ENCODE data around the gene PPP1R1B. TPM values are rescaled to one million over a fixed set of nuclear protein-coding genes. Genes with fewer than 3 reads are reported as not detected.
A peak's percentile ranks its signal among the peaks of the same experiment; 100 is the strongest.

The PPP1R1B gene
- total RNA-seq, 1 experiment from 2014 or later: not detected

DNA sequence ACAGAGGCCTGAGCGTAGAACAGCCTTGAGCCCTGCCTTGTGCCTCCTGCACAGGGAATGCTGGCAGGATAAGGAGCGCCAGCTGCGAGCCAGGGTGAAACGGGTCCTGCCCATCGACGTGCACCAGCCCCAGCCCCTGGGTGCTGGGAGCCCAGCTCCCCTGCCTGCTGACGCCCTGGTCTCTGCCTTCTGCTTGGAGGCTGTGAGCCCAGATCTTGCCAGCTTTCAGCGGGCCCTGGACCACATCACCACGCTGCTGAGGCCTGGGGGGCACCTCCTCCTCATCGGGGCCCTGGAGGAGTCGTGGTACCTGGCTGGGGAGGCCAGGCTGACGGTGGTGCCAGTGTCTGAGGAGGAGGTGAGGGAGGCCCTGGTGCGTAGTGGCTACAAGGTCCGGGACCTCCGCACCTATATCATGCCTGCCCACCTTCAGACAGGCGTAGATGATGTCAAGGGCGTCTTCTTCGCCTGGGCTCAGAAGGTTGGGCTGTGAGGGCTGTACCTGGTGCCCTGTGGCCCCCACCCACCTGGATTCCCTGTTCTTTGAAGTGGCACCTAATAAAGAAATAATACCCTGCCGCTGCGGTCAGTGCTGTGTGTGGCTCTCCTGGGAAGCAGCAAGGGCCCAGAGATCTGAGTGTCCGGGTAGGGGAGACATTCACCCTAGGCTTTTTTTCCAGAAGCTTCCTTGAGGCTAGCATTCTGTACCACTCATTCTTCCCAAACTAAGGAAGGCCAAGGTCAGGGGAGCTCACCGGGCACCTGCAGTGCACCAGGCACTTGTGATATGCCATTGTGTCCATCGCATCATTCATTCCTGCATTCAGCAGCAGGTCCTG is 43.4 kb downstream of the PPP1R1B start:
- POLR2A ChIA-PET (ENCODE audit: unreplicated experiment): no interaction called here
- H3K9me2 ChIP-seq (ENCODE audit: insufficient read depth): no peaks in the 10 kb centered on the region

DNA sequence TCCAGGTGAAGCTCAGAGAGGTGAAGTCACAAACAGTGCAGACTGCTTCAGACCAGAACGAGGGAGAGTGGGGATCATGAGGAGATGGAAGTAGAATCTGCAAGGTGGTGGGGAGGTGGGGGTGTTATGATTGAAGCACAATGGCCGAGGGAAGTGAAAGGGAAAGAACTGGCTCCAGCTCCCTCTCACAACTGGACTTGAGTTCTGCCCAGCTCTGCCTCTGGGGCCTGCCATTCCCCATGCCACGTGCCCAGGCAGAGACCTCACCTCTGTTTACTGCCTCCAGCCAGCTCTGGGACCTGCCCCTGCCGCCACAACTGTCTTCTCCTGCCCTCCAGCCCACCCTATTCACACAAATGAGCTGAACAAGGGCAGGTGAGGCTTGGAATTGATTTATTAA is 44.0 kb downstream of the PPP1R1B start:
- H3K27ac ChIP-seq: no peak overlapping the region
- ChIA-PET POLR2A (ENCODE audit: unreplicated experiment) (interaction anchor here (0.9 kb wide), 1 partner anchor 59 kb away, joined by 3 read pairs; no protein-coding TSS in a partner anchor), CTCF (interaction anchor here (0.6 to 1.7 kb wide), 2 partner anchors 19 to 69 kb away, joined by 3 to 4 read pairs; no protein-coding TSS in a partner anchor)
- intact Hi-C loops (cut with micrococcal nuclease; ENCODE audit: unreplicated experiment): no loop called here
- H3K9me3 ChIP-seq (ENCODE audit: insufficient read depth, low read depth): no peaks in the 10 kb centered on the region
- H3K4me1 ChIP-seq (replicated peaks; ENCODE audit: insufficient read depth): peaks cover 45% of the 10 kb centered on the region
- TF ChIP-seq, protein P1, sequence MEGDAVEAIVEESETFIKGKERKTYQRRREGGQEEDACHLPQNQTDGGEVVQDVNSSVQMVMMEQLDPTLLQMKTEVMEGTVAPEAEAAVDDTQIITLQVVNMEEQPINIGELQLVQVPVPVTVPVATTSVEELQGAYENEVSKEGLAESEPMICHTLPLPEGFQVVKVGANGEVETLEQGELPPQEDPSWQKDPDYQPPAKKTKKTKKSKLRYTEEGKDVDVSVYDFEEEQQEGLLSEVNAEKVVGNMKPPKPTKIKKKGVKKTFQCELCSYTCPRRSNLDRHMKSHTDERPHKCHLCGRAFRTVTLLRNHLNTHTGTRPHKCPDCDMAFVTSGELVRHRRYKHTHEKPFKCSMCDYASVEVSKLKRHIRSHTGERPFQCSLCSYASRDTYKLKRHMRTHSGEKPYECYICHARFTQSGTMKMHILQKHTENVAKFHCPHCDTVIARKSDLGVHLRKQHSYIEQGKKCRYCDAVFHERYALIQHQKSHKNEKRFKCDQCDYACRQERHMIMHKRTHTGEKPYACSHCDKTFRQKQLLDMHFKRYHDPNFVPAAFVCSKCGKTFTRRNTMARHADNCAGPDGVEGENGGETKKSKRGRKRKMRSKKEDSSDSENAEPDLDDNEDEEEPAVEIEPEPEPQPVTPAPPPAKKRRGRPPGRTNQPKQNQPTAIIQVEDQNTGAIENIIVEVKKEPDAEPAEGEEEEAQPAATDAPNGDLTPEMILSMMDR (conservative IDR thresholded peaks at IDR 0.05): no peak
- no peak for TF ChIP-seq EZH2 (IDR thresholded peaks at IDR 0.05; ENCODE audit: low read depth)
- no peak overlapping the region for H3K4me3 ChIP-seq
- no peaks in the 10 kb centered on the region for H3K36me3 ChIP-seq (ENCODE audit: low read depth)
- no peak overlapping the region for H2AFZ ChIP-seq
- no peaks in the 10 kb centered on the region for H3K27me3 ChIP-seq (ENCODE audit: insufficient read depth, low read depth)
- H3K4me2 ChIP-seq: no peak overlapping the region
- H3K9me2 ChIP-seq (ENCODE audit: insufficient read depth): no peaks in the 10 kb centered on the region
- BruUV-seq (replicated peaks): no TSS peak
- no peak for DNase-seq
- no peaks in the 10 kb centered on the region for H3K79me2 ChIP-seq (ENCODE audit: low read depth)
- no peaks in the 10 kb centered on the region for H4K20me1 ChIP-seq (ENCODE audit: insufficient read depth)
- peaks cover 25% of the 10 kb centered on the region for H3F3A ChIP-seq (ENCODE audit: insufficient read depth, low read depth)

More for the DNA sequence above, 43.4 kb downstream of the PPP1R1B start:
- no TSS peak for BruUV-seq (replicated peaks)
- no peaks in the 10 kb centered on the region for H4K20me1 ChIP-seq (ENCODE audit: insufficient read depth)
- no peak overlapping the region for H3K4me2 ChIP-seq
- no peak overlapping the region for H3K27ac ChIP-seq
- H3F3A ChIP-seq (ENCODE audit: insufficient read depth, low read depth): peaks cover 18% of the 10 kb centered on the region; the same call in 1 of the 2 replicates
- H2AFZ ChIP-seq: no peak overlapping the region
- no peaks in the 10 kb centered on the region for H3K36me3 ChIP-seq (ENCODE audit: low read depth)
- CTCF ChIA-PET: interaction anchor here (0.6 kb wide), 1 partner anchor 69 kb away, joined by 3 read pairs; no protein-coding TSS in a partner anchor
- H3K27me3 ChIP-seq (ENCODE audit: insufficient read depth, low read depth): no peaks in the 10 kb centered on the region
- H3K9me3 ChIP-seq (ENCODE audit: insufficient read depth, low read depth): no peaks in the 10 kb centered on the region
- intact Hi-C loops (cut with micrococcal nuclease; ENCODE audit: unreplicated experiment): no loop called here
- TF ChIP-seq, protein P1 (conservative IDR thresholded peaks at IDR 0.05): no peak
- TF ChIP-seq EZH2 (IDR thresholded peaks at IDR 0.05; ENCODE audit: low read depth): no peak
- H3K4me3 ChIP-seq: no peak overlapping the region
- H3K79me2 ChIP-seq (ENCODE audit: low read depth): no peaks in the 10 kb centered on the region
- DNase-seq: no peak
- H3K4me1 ChIP-seq (replicated peaks; ENCODE audit: insufficient read depth): peaks cover 38% of the 10 kb centered on the region

DNA sequence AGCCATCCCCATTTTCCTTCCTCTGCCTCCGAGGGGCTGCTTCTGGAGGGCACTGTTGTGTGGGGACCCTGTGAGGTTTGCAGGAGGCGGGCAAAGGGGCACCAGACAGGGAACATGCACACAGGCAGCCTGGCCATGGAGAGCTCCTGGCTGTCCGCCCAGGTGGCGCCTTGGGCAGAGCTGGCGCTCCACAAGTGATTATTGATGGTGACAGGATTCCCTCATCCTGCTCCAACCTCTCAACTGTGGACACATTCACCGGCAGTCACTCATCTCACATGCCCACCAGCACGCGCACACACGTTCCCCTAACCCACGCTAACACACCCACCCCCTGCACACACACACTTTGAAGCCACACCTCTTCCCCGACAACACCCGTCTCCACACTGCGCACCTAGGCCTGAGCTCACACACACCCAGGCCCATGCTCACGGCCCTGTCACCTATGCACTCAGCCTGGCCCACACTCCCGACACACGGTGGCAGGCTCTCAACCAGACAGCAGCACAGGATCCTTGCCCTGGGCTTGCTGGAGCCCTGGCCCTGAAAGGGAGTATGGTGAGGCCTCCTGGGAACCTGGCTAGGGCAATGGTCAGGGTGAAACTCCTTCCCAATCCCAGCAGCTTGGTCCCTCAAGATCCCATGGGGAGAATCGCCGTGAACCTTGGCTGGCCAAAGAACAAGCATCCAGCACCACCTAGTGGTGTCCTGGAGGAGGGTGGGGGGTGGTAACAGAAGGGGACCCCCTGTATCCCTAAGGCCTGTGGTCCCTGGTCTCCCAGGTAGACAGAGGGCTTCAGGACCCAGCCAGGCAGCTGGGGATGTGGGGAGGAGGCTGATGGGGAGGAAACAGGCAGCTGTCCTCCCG is 45.1 kb downstream of the PPP1R1B start:
- CTCF ChIA-PET: interaction anchor here (1.7 kb wide), 1 partner anchor 20 kb away, joined by 4 read pairs; no protein-coding TSS in a partner anchor
- intact Hi-C loops (cut with micrococcal nuclease; ENCODE audit: unreplicated experiment): loop anchor here (2.0 kb wide), 1 partner anchor 49 kb away; no protein-coding TSS in a partner anchor
- POLR2A ChIA-PET (ENCODE audit: unreplicated experiment): interaction anchor here (0.9 kb wide), 1 partner anchor 58 kb away, joined by 3 read pairs; no protein-coding TSS in a partner anchor
- Histone ChIP-seq H3K9me3 (ENCODE audit: insufficient read depth, low read depth) (no peaks in the 10 kb centered on the region), H3K9me2 (ENCODE audit: insufficient read depth) (no peaks in the 10 kb centered on the region), H3K27me3 (ENCODE audit: insufficient read depth, low read depth) (no peaks in the 10 kb centered on the region), H3K4me3 (no peak overlapping the region), H2AFZ (no peak overlapping the region), H3K36me3 (ENCODE audit: low read depth) (no peaks in the 10 kb centered on the region), H3F3A (ENCODE audit: insufficient read depth, low read depth) (peaks cover 36% of the 10 kb centered on the region), H3K27ac (no peak overlapping the region), H3K79me2 (ENCODE audit: low read depth) (no peaks in the 10 kb centered on the region), H3K4me1 (replicated peaks; ENCODE audit: insufficient read depth) (peaks cover 52% of the 10 kb centered on the region), H4K20me1 (ENCODE audit: insufficient read depth) (no peaks in the 10 kb centered on the region), H3K4me2 (no peak overlapping the region)
- DNase-seq: no peak
- TF ChIP-seq, protein P1 (conservative IDR thresholded peaks at IDR 0.05): peak; percentile 63
- TF ChIP-seq EZH2 (IDR thresholded peaks at IDR 0.05; ENCODE audit: low read depth): no peak
- BruUV-seq (replicated peaks): no TSS peak

All from PC-9 (cell line).